Ovary (tissue), 3 donors: ENCODE measurements around the gene KRTAP5-1.

Experiments used
- POLR2A ChIP-seq: fragments of 450-650 bp; IDR thresholded peaks from one replicate; pipeline ENCODE4 v1.6.1; 2017; ENCODE audit warnings: antibody characterized with exemption, mild to moderate bottlenecking, moderate library complexity
- TF ChIP-seq, protein P1 (sequence below), 3 donors: fragments of 450-650 bp in 2 of 3; fragments of 200-600 bp in 1 of 3; IDR thresholded peaks; one replicate each; pipeline versions ENCODE4 v1.5.1 to v1.8.0; 2016 to 2022; ENCODE audit warnings: antibody characterized with exemption in 3 of 3, mild to moderate bottlenecking in 1 of 3
- donor health status: DM: no; HTN: no; CAD: no.

DNA sequence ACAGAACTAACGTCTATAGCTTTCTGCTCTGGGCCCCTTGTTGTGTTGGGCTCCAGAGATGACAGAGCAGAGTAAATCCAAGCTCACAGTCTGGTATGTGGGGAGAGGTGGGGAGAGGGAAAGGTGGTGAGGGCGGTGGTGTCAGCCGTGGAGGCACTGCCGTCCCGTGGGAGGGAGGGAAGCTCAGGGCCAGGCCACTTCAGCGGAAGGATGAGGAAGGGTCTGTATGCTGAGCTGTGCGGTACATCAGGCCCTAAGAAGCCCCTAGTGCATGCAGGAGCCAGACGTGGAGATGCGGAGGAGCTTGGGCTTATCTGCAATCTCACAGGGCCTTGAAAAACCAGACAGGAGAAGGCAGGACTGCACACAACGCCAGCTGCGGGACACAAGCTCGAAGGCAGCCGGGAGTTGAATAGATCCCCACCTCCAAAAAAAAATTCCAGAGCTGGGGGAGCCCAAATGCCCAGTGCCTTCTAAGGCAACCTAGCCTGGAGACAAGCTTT is 46.0 kb upstream of the KRTAP5-1 start:
- TF ChIP-seq, protein P1, sequence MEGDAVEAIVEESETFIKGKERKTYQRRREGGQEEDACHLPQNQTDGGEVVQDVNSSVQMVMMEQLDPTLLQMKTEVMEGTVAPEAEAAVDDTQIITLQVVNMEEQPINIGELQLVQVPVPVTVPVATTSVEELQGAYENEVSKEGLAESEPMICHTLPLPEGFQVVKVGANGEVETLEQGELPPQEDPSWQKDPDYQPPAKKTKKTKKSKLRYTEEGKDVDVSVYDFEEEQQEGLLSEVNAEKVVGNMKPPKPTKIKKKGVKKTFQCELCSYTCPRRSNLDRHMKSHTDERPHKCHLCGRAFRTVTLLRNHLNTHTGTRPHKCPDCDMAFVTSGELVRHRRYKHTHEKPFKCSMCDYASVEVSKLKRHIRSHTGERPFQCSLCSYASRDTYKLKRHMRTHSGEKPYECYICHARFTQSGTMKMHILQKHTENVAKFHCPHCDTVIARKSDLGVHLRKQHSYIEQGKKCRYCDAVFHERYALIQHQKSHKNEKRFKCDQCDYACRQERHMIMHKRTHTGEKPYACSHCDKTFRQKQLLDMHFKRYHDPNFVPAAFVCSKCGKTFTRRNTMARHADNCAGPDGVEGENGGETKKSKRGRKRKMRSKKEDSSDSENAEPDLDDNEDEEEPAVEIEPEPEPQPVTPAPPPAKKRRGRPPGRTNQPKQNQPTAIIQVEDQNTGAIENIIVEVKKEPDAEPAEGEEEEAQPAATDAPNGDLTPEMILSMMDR (IDR thresholded peaks at IDR 0.05) = no peak
- TF ChIP-seq POLR2A = no peak
